GM03348 (cell line): ENCODE measurements around the gene PABPN1.
A peak's percentile ranks its signal among the peaks of the same experiment; 100 is the strongest.

Source experiments
- DNase-seq: peaks from one replicate; pipeline ENCODE4 v3.0.0; 2012; ENCODE audit warnings: low spot score

PABPN1 gene

DNA sequence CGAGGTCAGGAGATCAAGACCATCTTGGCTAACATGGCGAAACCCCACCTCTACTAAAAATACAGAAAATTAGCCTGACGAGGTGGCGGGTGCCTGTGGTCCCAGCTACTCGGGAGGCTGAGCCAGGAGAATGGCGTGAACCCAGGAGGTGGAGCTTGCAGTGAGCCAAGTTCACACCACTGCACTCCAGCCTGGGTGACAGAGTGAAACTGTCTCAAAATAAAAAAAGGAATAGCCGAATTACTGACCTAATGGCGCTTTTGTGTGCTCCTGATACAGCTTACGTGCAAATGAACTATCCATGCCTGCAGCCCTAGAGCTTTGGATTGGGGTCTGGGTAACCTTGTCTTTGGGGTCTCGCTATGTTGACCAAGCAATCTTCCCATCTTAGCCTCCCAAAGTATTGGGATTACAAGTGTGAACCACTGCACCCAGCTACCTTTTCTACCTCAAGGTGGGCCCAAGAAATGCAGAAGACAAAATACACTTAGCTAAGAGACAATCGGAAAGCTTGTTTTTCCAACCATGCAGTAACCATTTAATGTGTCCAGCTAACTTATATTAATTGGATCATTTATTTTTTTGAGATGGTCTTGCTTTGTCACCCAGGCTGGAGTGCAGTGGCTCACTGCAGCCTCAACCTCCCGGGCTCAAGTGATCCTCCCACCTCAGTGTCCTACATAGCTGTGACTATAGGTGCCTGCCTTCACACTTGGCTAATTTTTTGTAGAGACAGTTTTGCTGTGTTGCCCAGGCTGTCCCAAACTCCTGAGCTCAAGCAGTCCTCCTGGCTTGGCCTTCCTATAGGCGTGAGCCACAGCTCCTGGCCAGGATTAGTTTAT, 5.5 kb downstream of the PABPN1 start:
- DNase-seq, result no peak

DNA sequence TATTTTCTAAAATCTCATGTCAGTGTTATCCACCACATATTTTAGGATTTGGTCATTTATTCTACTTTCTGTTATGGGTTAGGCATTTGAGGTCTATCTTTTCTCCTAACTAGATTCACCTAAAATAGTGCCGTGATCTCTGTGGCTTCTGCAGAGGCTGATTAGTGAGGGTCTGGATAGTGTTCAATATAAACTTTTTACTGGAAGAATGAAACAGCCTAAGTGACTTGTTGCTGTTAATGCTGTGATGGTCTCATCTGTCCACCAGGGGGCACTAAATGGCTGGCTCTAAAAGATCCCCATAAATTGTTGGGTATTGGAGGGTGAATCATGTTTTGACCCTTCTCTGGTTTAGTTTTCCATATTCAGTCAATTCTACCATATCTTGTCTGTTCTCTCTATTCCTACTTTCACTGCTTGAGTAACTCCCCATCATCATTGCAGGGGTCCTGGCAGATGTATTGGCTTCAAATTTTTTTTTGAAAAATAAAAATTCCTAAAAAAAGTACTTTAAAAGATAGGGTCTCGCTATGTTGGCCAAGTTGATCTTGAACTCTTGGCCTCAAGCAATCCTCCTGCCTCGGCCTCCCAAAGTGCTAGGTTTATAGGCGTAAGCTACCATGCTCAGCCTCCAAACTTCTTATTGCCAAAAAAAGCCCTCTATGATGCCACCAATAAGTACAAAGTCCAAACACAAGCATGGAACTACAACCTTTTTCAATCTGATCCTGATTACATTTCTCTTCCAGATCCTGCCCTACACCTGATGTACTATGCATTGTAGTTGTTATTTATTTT, 6.9 kb downstream of the PABPN1 start:
- peak; percentile 86 for DNase-seq

DNA sequence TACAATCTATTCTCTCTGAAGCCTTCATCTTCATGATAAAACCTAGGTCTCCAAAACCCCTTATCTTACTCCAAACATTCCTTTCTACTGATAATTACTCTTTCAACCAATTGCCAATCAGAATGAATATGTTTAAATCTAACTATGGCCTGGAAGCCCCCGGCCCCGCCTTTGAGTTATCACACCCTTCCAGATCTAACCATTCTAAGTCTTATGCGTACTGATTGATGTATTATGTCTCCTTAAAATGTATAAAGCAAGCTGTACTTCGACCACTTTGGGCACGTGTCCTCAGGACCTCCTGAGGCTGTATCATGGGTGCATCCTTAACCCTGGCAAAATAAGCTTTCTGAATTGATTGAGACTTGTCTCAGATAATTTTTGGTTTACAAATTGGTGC, 14.4 kb downstream of the PABPN1 start:
- DNase-seq, result no peak

DNA sequence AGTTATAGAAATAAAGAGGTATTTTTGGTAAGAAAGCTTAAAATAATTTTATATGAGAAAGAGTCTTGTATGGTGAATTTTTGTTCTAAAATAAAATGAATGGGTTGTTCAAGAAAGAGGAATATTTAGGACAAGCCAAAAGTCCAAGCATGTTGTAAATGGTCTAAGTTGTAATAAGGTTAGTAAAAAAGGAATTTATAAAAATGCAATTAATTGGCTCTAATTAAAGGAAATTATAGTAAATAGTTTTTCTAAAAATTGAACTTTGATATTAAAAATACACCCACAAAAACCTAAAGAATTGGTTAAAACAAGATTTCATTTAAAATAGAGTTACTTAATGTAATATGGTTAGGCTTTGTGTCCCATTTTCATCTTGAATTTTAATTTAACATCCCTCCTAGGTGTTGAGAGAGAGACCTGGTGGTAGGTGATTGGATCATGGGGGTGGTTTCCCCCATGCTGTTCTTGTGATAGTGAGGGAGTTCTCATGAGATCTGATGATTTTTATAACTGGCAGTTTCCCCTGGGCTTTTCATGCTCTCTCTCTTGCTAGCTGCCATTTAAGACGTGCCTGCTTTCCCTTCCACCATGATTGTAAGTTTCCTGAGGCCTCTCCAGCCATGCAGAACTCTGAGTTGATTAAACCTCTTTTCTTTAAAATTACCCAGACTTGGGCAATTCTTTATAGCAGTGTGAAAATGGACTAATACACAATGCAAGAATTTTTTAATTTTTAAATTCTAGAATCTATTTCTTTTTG, 18.4 kb downstream of the PABPN1 start:
- no peak for DNase-seq

DNA sequence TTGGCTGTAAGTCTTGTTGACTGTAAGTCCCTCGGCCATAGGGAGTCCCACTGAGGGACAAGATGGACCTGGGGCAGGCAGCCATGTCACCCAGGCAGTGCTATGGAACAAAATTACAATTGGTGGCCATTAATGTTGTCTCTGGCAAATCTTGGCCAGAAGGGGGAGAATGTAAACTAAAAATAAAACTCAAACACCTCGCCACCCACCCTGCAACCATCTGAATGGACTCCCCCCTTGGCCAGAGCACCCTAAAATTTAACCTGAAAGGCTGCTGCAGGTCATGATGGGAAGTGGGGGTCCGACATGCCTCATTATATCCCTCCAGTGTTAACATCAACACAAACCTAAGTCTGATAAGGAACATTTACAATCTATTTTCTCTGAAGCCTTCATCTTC, 23.2 kb downstream of the PABPN1 start:
- DNase-seq, result no peak

DNA sequence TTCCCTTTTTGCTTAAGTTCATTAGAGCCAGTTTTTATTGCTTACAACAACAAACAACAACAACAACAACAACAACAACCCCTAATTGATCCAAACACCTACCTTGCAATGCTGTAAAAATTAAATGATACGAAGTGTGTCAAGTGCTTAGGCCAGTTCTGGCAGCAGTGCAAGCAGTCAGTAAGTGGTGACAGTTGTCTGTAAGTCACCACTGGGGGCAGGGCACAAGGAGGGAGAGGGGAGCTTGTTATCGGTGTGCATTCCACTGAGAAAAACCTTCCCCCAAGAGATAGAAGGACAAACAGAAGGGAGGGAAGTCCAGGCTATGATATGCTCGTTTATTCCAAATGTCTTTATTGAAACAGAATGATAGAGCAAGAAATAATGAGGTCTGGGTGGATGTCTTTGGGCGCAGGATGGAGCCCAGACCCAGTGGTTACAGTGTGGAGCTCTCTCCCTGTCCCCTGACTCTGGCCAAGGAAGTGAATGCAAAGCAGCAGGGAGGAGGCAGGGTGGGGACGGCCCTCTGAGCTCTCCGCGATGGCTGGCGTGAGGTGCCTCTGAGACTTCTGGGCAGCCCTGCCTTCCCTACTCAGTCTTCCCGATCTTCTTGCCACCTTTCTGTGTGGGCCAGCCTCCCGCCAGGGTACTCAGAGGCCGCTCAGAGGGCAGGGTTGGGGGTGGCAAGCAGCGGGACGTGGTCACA, 24.9 kb downstream of the PABPN1 start:
- no peak for DNase-seq

DNA sequence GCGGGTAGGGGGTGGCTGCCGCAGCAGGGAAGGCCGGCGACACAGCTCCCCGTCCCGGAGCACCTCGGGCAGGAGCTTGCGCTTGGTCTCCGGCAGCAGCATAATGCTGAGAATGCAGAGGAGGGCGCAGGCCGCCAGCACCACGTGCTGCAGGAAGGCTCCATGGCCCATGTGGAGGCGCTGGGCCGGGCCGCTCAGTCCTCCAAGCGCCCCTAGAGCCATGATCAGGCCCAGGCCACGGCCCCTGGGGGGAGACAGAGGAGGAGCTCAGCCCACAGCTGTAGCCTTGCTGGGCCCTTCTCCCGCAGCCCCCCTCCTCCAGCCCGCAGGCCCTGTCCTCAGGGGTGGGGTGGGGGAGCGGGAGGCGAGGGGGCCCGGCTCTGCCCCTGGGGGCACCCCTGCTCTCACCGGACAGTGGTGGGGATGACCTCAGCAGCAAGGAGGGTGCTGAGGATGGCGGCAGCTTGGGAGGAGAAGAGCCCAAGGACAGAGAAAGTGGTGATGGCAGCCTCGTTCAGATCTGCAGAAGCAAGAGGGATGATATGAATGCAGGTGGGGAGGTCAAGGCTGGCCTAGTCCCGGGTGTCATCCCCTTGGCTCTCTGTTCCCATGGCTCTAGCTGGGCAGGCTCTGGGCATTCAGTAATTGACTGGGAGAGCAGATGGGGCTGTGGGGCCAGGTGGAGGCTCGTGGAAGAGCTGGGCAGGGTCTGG, 25.6 kb downstream of the PABPN1 start:
- no peak for DNase-seq

DNA sequence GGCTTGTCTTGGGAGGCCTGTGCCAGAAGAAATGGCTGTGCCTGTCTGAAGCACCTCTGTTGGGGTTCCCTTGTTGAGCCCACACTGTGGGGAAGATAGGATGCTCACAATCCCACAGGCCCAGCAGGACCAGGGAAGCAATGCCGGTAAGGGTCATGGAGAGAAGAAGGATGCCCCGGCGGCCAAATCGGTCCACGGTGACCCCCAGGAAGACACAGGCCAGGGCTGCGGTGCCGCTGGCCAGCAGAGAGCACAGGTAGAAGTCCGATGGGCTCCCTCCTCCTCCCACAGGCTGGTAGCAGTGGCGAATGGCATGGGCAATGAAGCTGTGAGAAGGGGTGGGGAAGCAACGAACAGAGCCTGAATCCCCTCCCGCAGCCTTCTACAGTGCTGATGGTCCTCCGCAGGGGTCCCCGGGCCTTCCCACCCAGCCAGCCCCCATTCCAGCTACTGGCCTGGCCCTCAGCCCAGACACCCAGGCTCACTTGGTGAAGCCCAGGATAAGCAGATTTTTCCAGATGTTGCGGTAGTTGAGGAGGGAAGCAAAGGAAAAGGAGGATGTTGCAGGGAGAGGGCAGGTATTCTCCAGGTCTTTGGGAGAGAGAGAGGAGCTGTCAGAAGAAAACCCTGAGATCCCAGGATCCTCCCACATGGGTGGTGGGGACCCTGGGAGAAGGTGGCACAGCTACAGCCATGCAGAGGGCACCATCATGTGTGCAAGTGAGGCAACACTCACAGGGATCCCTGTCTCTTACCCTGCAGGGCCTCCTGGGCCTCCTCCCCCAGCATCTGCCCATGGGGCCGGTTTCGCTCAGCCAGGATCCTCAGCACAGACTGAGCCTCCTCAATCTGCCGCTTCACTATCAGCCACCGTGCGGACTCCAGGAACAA, 26.4 kb downstream of the PABPN1 start:
- no peak for DNase-seq

DNA sequence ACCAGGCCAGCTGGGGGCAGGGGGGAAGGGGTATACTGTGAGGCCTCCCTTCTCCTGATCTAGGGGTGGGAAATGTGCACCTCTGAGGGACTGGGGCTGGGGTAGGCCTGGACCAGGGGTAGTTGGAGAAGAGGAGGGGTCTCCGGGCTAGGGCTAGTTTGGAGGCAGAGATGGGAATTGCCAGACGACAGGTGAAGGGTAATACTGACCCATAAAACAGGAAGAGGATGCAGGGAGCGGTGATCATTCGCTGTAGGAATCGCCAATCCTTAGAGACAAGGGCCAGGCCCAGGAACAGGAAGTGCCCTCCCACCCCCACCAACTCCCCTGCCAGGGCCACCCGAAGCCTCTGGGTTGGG, 27.0 kb downstream of the PABPN1 start:
- DNase-seq, result no peak

DNA sequence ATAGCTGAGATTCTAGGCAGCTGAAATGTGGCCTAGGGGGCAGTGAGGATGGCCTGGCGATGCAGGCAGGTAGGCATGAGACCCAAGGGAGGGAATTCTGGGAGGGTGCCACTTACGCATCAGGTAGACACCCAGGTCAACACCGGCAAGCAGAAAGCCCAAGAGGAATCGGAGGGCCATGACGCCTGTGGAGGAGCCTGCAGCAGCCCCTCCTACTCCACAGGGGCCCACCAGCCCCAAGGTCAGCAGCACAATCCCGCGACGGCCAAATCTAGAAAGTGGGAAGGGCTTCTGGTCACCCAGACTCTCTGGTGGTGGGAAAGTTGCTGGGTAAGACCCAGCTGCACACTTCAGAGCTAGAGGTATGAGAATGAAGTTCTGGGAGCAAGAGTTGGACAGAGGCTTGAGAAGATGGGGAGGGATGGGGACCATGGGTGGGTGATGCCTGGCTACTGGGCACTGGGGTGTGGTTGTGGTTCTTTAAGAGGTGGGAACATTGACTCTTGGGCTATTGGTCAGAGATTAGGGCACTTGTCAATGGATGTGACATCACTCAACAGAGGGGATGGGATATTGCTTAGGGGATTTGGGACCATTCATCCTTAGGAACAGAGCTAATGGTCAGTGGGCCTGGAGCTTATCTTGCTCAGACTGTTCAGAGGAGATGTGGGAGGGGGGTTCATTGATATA, 28.0 kb downstream of the PABPN1 start:
- no peak for DNase-seq

DNA sequence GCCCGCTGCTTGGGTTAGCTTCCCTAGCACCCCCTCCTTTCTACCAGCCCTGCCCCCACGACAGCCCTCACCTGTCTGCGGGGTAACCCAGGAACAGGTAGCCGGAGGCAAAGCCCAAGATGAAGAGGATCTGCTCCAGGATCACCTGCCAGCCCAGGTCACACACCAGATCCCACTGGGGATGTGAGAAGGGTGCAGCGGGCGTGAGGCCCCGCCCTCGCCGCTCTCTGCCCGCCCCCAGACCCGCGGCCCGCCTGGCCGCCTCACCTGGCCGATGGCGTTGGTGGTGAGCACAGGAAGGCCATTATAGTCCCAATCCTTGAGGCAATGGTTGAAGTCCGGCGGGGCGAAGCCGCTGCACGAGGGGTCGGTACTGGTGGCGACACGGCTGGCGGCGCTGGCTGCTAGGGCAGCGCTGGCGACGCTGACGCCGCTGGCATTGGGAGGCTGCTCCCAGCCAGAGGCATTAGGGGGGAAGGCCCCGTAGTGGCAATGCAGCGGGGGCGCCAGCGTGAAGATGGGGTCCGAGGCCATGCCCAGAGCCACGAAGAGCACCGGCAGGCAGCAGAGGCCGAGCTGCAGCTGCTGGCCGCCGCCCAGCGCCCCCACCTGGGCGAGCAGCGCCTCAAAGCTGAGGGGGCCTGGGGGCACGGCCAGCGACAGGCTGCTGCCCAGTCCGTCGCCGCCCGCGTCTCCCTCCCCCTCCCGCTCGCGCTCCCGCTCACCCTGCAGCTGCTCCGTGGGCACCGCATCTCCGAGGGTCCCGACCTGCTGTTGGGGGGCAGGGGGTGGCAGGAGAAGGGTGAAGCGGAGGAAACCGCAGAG, 30.6 kb downstream of the PABPN1 start:
- peak; percentile 46 for DNase-seq

DNA sequence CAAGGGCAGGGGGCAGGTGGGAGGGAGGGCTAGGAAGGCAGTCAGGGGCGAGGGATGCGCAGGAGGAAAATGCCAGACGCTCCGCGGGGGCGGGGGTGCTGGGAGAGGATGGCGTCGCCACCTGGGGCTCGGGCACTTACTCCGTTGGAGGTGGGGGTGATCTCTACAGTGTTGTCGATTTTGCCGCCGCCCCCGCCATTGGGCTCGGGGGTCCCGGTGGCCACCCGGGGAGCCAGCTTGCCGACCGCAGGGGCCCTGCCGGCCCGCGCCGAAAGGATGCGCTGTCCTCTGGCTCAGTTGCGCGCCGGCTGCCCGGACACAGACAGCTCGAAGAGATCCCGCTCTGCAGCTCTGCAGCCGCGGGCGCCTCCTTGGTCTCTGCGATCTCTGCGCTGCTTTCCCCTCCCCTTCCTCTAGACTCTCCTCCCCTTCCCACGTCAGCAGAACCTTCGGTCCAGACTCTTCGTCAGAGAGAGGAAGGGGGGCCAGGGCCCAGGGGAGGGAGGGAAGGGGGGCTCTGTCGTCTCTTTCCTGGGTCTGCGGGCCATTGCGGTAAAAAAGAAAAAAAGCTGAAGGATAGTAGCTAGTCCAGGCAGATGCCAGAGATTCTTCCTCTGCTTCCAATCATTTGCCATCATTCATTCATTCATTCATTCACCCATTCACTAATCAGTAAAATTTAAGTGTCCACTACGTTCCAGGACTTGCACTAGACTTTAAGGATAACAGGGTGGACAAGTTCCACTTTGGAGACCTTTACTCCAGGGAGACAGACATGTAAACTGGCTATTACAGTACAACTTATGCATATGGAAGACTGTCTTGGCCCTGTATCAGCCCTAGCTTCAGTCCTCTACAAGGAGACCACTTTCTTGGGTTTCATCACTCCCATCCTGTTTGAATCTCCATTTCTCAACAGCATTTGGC, 31.5 kb downstream of the PABPN1 start, which contains the start of gene SLC22A17:
TSS of gene SLC22A17 (minus strand) at position 382 of the 927 bp plus-strand sequence.
- peak; percentile 92 for DNase-seq

DNA sequence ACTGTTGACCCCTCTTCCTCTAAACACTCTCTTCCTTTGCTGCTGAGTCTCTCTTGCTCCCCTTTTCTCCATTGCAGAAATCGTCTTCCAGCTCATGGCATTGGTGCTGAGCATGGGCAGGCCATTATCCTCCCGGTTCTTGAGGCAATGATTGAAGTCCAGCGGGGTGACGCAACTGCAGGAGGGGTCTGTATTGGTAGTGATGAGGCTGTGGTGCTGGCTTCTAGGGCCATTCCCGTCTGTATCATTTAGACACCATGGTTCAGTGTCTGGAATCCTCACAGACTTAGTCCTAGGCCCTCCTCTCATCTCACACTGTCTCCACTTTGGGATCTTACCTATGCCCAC, 32.1 kb downstream of the PABPN1 start:
- no peak for DNase-seq

DNA sequence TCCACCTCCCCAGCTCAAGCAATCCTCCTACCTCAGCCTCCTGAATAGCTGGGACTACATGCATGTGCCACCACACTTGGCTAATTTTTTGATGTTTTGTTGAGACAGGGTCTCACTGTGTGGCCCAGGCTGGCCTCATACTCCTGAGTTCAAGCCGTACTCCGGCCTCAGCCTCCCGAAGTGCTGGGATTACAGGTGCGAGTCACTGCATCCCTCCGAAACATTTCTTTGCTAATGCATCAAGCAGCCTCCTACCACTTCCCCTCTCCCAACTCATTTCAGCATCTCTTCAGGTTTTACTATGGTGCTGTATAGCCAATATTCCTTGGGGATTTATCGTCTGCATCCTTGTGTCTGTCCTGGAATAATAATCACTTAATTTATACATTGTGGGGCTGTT, 33.7 kb downstream of the PABPN1 start:
- DNase-seq, result no peak

DNA sequence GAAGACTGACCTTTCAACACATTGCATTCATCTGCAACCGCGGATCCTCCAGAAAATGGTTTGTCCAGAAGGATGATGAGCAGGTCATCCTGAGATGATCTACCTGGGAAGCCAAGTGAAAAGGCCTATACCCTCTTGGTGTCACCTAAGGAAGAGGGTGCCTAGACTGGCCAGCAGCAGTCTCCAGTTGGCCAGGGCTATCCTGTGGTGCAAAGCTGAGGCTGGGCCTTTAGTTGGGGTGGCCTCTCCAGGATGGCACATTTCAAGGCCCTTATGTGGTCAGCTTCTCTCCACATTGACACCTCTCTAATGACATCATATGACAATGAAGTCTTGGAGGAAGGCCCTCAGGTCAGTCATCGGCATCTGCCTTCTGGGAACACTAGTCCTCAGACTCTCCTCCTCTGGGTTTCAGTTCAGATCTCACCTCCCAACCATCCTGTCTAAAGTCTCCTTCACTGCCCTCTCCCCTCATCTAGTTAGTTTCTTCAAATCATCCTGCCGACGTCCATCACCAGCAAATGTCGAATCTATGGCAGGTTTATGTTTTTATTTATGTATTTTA, 34.7 kb downstream of the PABPN1 start:
- DNase-seq, result no peak

DNA sequence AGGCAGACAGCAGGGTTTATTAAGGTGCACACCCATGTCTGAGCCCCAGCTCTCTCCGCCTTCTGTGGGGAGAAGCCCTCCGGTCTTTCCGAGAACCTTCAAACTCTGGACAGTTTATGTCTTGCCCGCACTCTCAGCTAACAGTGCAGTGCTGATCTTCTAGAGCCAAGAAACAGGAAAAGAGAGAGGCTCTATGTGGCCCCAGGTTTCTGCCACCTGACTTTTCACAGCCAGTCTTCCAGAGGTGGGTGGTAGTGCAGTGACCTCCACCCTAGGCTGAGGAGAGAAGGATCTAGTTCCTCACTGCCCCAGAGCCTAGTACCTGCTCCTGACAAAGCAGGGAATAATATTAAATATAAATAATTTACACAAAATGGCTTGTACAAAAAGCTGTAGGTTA, 35.4 kb downstream of the PABPN1 start:
- DNase-seq, result no peak

DNA sequence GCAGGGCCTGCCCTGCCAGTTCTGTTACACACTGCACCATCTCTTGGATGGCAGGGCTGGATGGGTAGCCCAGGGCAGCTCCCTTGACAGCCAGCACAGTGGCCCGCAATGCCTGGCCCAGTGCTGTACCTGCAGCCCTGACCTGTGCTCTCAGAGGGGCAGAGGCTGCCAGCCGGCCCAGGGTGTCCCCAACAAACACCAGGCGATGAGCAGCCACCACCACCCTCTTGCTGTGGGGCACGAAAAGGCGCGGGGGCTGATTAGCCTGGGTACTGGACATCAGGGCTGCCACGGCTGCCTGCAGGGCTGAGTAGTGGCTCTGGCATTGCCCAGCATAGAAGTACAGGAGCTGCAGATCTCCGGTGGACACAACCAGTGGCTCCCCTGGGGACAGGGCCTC, 36.0 kb downstream of the PABPN1 start:
- no peak for DNase-seq
